Measurements from ENCODE around the gene SNX7.

SNX7 gene

DNA sequence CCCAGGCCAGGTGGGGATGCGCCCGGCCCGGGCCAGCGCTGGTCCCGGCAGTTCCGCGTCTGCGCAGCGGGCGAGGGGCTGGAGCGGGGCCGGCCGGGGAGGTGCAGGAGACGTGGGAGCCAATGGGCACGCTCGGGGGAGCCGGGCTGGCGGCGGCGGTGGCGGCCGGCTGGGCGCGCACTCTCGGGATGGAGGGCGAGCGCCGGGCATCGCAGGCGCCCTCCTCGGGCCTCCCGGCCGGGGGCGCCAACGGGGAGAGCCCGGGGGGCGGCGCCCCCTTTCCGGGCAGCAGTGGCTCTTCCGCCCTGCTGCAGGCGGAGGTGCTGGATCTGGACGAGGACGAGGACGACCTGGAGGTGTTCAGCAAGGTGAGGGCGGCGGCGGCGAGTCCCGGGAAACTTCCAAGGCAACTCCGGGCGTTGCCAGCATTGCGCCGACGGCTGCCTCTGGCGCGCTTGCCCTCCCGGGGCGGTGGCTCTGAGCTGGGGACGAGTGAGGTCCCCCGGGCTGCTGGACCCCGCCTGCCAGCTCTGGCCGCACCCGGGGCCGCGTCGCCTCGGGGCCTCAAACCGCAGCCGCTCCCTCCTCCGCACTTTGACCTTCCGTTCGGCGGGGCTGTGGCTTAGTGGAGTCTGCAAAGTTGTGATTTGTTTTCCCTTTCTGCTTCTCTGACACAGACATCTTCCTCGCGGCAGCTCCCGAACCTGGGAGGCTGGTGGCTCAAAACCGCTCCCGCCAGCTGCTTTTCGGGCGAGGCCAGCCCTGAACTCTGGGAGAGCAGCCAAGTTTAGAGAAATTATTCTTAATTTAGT lies at the start of gene SNX7:
TSS of gene SNX7 (plus strand) at position 178 of the 812 bp plus-strand sequence. CDS start at position 189, 11 bp downstream.
- TF ChIP-seq, protein P1, sequence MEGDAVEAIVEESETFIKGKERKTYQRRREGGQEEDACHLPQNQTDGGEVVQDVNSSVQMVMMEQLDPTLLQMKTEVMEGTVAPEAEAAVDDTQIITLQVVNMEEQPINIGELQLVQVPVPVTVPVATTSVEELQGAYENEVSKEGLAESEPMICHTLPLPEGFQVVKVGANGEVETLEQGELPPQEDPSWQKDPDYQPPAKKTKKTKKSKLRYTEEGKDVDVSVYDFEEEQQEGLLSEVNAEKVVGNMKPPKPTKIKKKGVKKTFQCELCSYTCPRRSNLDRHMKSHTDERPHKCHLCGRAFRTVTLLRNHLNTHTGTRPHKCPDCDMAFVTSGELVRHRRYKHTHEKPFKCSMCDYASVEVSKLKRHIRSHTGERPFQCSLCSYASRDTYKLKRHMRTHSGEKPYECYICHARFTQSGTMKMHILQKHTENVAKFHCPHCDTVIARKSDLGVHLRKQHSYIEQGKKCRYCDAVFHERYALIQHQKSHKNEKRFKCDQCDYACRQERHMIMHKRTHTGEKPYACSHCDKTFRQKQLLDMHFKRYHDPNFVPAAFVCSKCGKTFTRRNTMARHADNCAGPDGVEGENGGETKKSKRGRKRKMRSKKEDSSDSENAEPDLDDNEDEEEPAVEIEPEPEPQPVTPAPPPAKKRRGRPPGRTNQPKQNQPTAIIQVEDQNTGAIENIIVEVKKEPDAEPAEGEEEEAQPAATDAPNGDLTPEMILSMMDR (IDR thresholded peaks at IDR 0.05; ENCODE audit: low read depth, low read length) = no peak
- H3K4me3 ChIP-seq (ENCODE audit: low read depth, low read length) = peak within 1 kb of the TSS; percentile 89

GRCh38 chr1:98637316-98637715 lies 24.2 kb upstream of the SNX7 start:
- TF ChIP-seq, protein P1 (IDR thresholded peaks at IDR 0.05; ENCODE audit: low read depth, low read length) = no peak
- no peak overlapping the region for H3K4me3 ChIP-seq (ENCODE audit: low read depth, low read length)

GRCh38 chr1:98638185-98638584 lies 23.3 kb upstream of the SNX7 start:
- H3K4me3 ChIP-seq (ENCODE audit: low read depth, low read length) = no peak overlapping the region
- TF ChIP-seq, protein P1 (IDR thresholded peaks at IDR 0.05; ENCODE audit: low read depth, low read length) = no peak

GRCh38 chr1:98644510-98644909 lies 17.0 kb upstream of the SNX7 start:
- no peak overlapping the region for H3K4me3 ChIP-seq (ENCODE audit: low read depth, low read length)
- TF ChIP-seq, protein P1 (IDR thresholded peaks at IDR 0.05; ENCODE audit: low read depth, low read length) = no peak

GRCh38 chr1:98651116-98651632 lies 10.3 kb upstream of the SNX7 start:
- H3K4me3 ChIP-seq (ENCODE audit: low read depth, low read length) = no peak overlapping the region
- TF ChIP-seq, protein P1 (IDR thresholded peaks at IDR 0.05; ENCODE audit: low read depth, low read length) = no peak

DNA sequence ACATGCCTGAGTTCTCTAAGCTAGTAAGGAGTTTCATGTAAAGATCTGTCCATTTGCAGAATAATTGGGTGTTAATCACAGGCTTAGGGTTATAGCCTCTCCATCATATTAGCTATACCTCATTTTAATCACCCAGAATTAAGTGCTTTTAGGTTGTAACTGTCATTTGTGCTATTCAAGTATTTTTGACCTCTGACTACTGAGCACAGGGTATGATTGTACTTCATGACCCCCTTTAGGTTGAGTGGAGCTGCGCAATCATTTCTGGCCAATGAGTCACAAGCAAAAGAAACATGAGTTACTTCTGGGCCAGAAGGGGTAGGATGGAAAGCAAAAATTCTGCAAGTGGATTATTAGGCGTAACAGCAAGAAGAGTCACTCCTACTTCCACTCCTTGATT lies 8.4 kb upstream of the SNX7 start:
- TF ChIP-seq, protein P1 (IDR thresholded peaks at IDR 0.05; ENCODE audit: low read depth, low read length) = no peak

DNA sequence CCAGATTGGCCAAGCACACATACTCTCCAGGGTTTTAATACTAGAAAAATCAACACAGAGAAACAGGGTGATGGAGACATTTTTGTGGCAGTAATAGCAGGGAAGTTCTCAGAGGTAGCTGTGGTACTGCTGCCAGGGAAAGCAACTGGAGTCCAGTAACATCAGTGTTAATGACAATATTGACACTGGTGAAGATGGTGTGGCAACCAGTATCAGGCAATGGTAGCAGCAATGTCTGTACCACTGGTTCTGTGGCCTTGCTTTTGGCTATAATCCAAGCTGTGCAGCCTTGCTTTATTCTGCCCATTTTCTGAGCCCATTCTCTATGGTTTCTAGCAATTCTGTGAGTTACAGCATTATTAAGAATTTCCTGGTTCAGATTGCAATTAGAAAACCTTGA lies 1.6 kb upstream of the SNX7 start:
- TF ChIP-seq, protein P1 (IDR thresholded peaks at IDR 0.05; ENCODE audit: low read depth, low read length) = no peak
- H3K4me3 ChIP-seq (ENCODE audit: low read depth, low read length) = no peak overlapping the region

More for the DNA sequence above, 8.4 kb upstream of the SNX7 start:
- no peak overlapping the region for H3K4me3 ChIP-seq (ENCODE audit: low read depth, low read length)
